Endothelial cell of umbilical vein (primary cell): Measurements from ENCODE around the gene PRR36. TPM values are rescaled to one million over a fixed set of nuclear protein-coding genes. Genes with fewer than 3 reads are reported as not detected.

ENCODE experiments used
- BruUV-seq: library from RNA; stranded (reverse); fragments of 400-500 nt; replicated peaks from 2 replicates; lab custom pipeline; 2021; lab: Mats Ljungman, UMichigan
- CTCF ChIA-PET: fragments of 300-600, 350-600 bp; sonication (Branson Sonifier 250); formaldehyde crosslinking; loops from one replicate; lab custom pipeline; 2021; ENCODE audit warnings: antibody characterized with exemption, inconsistent platforms; lab: Charles Lee
- POLR2A ChIA-PET: fragments of 300-600, 350-600 bp; sonication (Branson Sonifier 250); formaldehyde crosslinking; loops from one replicate; lab custom pipeline; 2021; ENCODE audit warnings: antibody characterized with exemption, inconsistent platforms; lab: Charles Lee
- DNase-seq: peaks from one replicate; pipeline ENCODE4 v3.0.0-alpha.2; 2011; ENCODE audit warnings: low read depth, low spot score
- FAIRE-seq: peaks from 2 replicates; lab custom pipeline; 2011; peaks lifted over from hg19 to GRCh38; lab: Jason Lieb, UNC
- H2AFZ ChIP-seq: 2 replicates; pipeline ENCODE4 v1.6.0; 2012; ENCODE audit warnings: low read depth, low read length, control low read depth, inconsistent platforms
- H3K27ac ChIP-seq: 2 replicates; pipeline ENCODE4 v1.5.1; 2011; ENCODE audit warnings: low read depth, mild to moderate bottlenecking, control low read depth, low read length, moderate library complexity; ENCODE audit not compliant: insufficient read depth
- H3K27me3 ChIP-seq, 2 experiments: 2 replicates each; pipeline versions ENCODE4 v1.6.0 to v1.6.1; 2011; ENCODE audit warnings: low read length in 2 of 2, mixed read lengths in 1 of 2; ENCODE audit not compliant: control insufficient read depth in 2 of 2, insufficient read depth in 2 of 2
- H3K36me3 ChIP-seq, 2 experiments: 2 replicates in 1 of 2; 3 replicates in 1 of 2; pipeline ENCODE4 v1.5.1; 2011; ENCODE audit warnings: low read length in 2 of 2, mild to moderate bottlenecking in 1 of 2, moderate library complexity in 1 of 2; ENCODE audit not compliant: control insufficient read depth in 2 of 2, insufficient read depth in 2 of 2; ENCODE audit errors: extremely low read depth in 1 of 2
- H3K4me1 ChIP-seq: 3 replicates; pipeline ENCODE4 v1.5.1; 2011; ENCODE audit warnings: mild to moderate bottlenecking, low read length; ENCODE audit not compliant: control insufficient read depth, insufficient read depth; ENCODE audit errors: extremely low read depth
- H3K4me2 ChIP-seq: 2 replicates; pipeline ENCODE4 v1.6.1; 2011; ENCODE audit warnings: low read length, control low read depth, mixed read lengths; ENCODE audit not compliant: insufficient read depth
- H3K4me3 ChIP-seq, 3 experiments: fragments of 200-600 bp in 1 of 3; sonication (generic), shearing (Covaris generic) in 1 of 3; replicated peaks in 1 of 3; 2 replicates each; pipeline ENCODE4 v1.5.1; 2011 to 2016; ENCODE audit warnings: control low read depth in 3 of 3, low read length in 3 of 3, mild to moderate bottlenecking in 2 of 3, inconsistent platforms in 1 of 3, low read depth in 1 of 3, moderate library complexity in 1 of 3; ENCODE audit not compliant: insufficient read depth in 1 of 3
- H3K79me2 ChIP-seq: 2 replicates; pipeline ENCODE4 v1.6.0; 2012; ENCODE audit warnings: low read length, inconsistent platforms; ENCODE audit not compliant: control insufficient read depth, insufficient read depth
- H3K9ac ChIP-seq: replicated peaks from 2 replicates; pipeline ENCODE3; 2011; ENCODE audit warnings: low read length, control low read depth; ENCODE audit not compliant: insufficient read depth; ENCODE audit errors: extremely low read depth
- H3K9me1 ChIP-seq: replicated peaks from 3 replicates; pipeline ENCODE4 v1.6.0; 2011; ENCODE audit warnings: mild to moderate bottlenecking, low read length; ENCODE audit not compliant: control insufficient read depth, insufficient read depth; ENCODE audit errors: extremely low read depth
- H3K9me3 ChIP-seq: replicated peaks from 2 replicates; pipeline ENCODE4 v1.5.1; 2012; ENCODE audit warnings: low read length, inconsistent platforms; ENCODE audit not compliant: control insufficient read depth, insufficient read depth
- H4K20me1 ChIP-seq: replicated peaks from 2 replicates; pipeline ENCODE3; 2011; ENCODE audit warnings: mild to moderate bottlenecking, low read length; ENCODE audit not compliant: control insufficient read depth, insufficient read depth; ENCODE audit errors: extremely low read depth
- CTCF ChIP-seq, 2 donors: IDR thresholded peaks; 1 replicate in 1 of 2; 2 replicates in 1 of 2; pipeline ENCODE4 v1.5.1; 2011; ENCODE audit warnings: low read length in 2 of 2, mild to moderate bottlenecking in 2 of 2, moderate library complexity in 2 of 2, control low read depth in 1 of 2, inconsistent platforms in 1 of 2, low read depth in 1 of 2; ENCODE audit not compliant: insufficient read depth in 1 of 2; ENCODE audit errors: extremely low read depth in 1 of 2
- EZH2 ChIP-seq: IDR thresholded peaks from 2 replicates; pipeline ENCODE4 v1.6.1; 2012; ENCODE audit warnings: borderline replicate concordance, low read depth, mild to moderate bottlenecking, moderate library complexity, low read length, inconsistent platforms; ENCODE audit not compliant: severe bottlenecking
- FOS ChIP-seq: IDR thresholded peaks from 2 replicates; pipeline ENCODE4 v1.6.1; 2011; ENCODE audit warnings: mild to moderate bottlenecking, low read length, moderate library complexity, borderline replicate concordance; ENCODE audit not compliant: insufficient read depth
- GATA2 ChIP-seq: IDR thresholded peaks from 2 replicates; pipeline ENCODE4 v1.7.0; 2011; ENCODE audit warnings: low read depth, mild to moderate bottlenecking, moderate library complexity, mixed read lengths, low read length; ENCODE audit not compliant: insufficient read length, insufficient read depth
- MAX ChIP-seq: IDR thresholded peaks from 2 replicates; pipeline ENCODE4 v1.6.1; 2011; ENCODE audit not compliant: insufficient read depth, insufficient read length
- POLR2A ChIP-seq: IDR thresholded peaks from 2 replicates; pipeline ENCODE4 v1.6.1; 2012; ENCODE audit warnings: low read depth, mild to moderate bottlenecking, control low read depth, low read length
- POLR2AphosphoS5 ChIP-seq: IDR thresholded peaks from 2 replicates; pipeline ENCODE4 v1.6.1; 2012; ENCODE audit warnings: low read depth, mild to moderate bottlenecking, control low read depth, low read length, moderate library complexity; ENCODE audit not compliant: insufficient read depth
- dilution Hi-C: fragments of 300-500 bp; cut with MboI; formaldehyde crosslinking; loops from one replicate; pipeline ENCODE4 v1.15.0; 2019; ENCODE audit warnings: low sequenced_read_pairs; ENCODE audit not compliant: extremely low pct_ligation_motif_present
- intact Hi-C: fragments of 100-400 bp; cut with micrococcal nuclease; formaldehyde crosslinking; loops from one replicate; pipeline ENCODE4 v1.10.0; 2022
- polyA plus RNA-seq, 4 experiments: library from polyadenylated mRNA; depleted of rRNA in 3 of 4; stranded (reverse) in 3 of 4; unstranded in 1 of 4; fragments of >200 nt; gene quantifications; 2 replicates each; pipeline versions ENCODE4 v1.2.1 to v1.2.3, GENCODE V29; 2011 to 2012; ENCODE audit warnings: missing spikeins in 1 of 4
- total RNA-seq: library from RNA; stranded (reverse); gene quantifications from 2 replicates; pipeline ENCODE4 v1.2.3, GENCODE V29; 2021

Gene PRR36
- total and polyA plus RNA-seq, 2 donors (not counting 3 experiments of a cell fraction or from before 2014, with no cell fraction given), result not detected

GRCh38 chr19:7832009-7832408 lies 42.2 kb downstream of the PRR36 start:
- dilution Hi-C loops, result no loop called here
- no peak overlapping the region for H3K9ac ChIP-seq
- no peak overlapping the region for H3K4me2 ChIP-seq

More at GRCh38 chr19:7832009-7832408, 42.2 kb downstream of the PRR36 start:
- DNase-seq (no peak), FAIRE-seq (no peak)
- TF ChIP-seq EZH2 (no peak), POLR2AphosphoS5 (no peak), FOS (no peak), MAX (no peak), GATA2 (no peak), CTCF (IDR thresholded peaks at IDR 0.05; ENCODE audit: extremely low read depth in 1 of 2, insufficient read depth in 1 of 2, low read depth in 1 of 2, low read length in 2 of 2) (no peak), POLR2A (no peak)
- ChIA-PET POLR2A (no interaction called here), CTCF (interaction anchor here (0.9 to 3.0 kb wide), 12 partner anchors 18 to 478 kb away, joined by 3 to 29 read pairs (median 6); partner anchors contain the start of gene TRAPPC5)
- no peaks in the 10 kb centered on the region for H3K9me1 ChIP-seq
- H3K79me2 ChIP-seq, result no peaks in the 10 kb centered on the region
- H3K9me3 ChIP-seq, result no peaks in the 10 kb centered on the region
- H4K20me1 ChIP-seq, result no peaks in the 10 kb centered on the region
- intact Hi-C loops, result loop anchor here (1.0 to 5.0 kb wide), 3 partner anchors 40 to 265 kb away; partner anchors contain the start of genes PRR36 and TRAPPC5
- no peaks in the 10 kb centered on the region for H3K36me3 ChIP-seq
- no peak overlapping the region for H3K27ac ChIP-seq
- no TSS peak for BruUV-seq
- H3K4me3 ChIP-seq, result no peak overlapping the region
- peaks cover 0 to 3% of the 10 kb centered on the region in 2 experiments for H3K27me3 ChIP-seq
- H2AFZ ChIP-seq, result no peak overlapping the region
- H3K4me1 ChIP-seq, result peaks cover 11% of the 10 kb centered on the region
